Inferior parietal cortex (tissue), 1 donor: ENCODE results near the gene CRYZ.

Source experiments
- DNase-seq: peaks from one replicate; pipeline ENCODE4 v3.0.0-alpha.2; 2016; ENCODE audit errors: extremely low spot score

CRYZ gene

DNA sequence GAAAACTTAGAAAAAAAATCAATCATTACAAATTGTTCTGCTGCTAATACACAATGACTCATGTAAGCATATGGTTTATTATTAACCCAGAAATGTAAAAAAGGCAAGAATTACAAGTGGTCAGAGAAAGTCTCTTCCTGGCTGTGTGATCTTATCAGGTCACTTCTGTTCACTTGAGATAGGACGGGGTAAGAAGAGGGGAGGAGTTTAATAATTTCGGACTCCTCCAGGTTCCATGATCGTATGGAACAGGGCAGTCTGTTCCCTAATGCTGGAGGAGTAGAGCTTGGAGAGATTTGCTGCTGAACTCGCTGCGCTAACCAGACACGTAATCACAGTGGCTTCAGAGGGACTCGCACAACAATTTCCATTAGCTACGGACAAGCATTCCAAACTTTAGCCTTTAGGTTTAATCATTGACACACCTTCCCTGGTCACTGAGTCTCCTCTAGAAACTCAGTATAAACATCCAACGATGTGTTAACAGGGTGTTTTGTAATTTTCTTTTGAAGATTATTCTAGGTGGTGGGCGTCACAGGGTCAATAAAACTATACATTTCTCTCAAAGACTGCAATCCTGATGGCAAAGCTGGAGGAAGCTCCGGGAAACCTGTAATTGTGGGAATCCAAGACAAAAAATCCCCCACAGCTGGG is 1.3 kb downstream of the CRYZ start:
- DNase-seq: no peak

DNA sequence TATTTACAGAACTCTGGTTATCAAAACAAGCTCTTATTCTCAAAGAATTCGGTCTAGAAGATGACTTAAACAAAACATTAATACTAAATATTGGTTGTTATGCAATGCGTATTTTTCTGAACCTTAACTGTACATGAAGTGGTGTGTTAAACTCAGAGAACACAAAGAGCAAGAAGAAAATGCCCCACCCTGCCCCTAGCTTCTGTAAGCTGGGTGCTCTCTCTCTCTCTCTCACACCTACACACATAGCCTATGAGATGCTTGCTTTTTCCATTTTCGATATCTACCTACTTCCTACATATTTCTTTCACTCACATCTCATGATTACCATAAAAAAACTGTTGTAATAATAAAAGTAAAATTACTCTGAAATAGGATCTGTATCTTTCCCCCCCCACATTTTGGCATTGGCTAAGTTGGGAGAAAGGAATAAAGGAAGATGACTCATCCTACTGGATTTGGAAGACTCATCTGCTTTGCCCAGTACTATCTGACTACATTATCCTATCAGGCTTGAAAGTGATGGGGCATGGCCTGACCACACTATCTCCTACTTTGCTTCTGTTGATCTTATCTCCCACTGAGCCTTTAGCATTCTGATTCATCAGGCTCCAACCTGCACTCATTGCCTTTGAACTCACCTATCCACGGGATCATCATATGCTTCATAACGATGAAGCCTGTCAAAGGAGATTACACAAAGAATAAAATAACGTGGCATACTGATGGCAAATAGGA is 2.9 kb downstream of the CRYZ start:
- no peak for DNase-seq

DNA sequence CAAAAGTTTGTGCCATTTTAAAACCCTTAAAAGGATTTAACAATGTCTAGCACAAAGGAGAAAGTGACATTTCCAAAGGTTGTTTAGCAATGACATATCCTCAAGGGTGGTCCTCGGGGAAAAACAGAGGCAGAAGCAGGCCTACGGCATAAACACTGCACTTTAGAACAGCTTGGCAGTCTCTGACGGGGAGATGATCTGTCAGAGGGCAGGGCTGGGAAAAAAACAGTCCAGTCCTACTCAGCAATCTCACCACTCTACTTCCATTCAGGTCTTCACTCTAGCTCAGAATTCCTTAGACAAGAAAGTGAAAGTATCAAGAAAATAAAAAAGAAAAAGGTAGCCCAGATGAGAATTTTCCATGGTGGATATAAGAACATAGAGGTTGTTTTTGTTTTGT is 4.1 kb downstream of the CRYZ start:
- DNase-seq: no peak

DNA sequence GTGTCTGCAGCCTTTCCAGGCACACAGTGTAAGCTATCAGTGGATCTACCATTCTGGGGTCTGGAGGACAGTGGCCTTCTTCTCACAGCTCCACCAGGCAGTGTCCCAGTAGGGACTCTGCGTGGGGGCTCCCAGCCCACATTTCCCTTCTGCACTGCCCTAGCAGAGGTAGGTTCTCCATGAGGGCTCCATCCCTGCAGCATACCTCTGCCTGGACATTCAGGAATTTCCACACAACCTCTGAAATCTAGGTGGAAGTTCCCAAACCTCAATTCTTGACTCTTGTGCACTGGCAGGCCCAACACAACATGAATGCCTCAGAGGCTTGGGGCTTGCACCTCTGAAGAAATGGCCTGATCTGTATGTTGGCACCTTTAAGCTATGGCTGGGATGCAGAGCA is 6.8 kb downstream of the CRYZ start:
- DNase-seq: no peak

DNA sequence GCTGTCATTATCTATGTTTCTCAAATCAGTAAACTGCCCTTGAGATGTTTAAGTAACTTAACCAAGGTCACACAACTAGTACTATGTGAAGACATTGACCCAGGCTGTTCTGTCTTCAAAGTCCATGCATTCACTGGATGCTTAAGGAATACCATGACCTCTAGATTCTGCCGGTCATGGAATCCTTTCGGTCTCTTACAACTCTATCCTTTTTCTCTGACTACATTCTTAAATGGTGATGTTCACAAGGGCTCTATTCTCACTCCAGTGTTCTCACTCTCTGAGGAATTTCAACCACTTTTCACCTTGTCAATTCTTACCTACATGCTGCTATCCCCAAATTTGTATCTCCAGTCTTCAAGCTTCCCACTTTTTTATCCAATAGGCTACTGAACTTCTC is 15.2 kb downstream of the CRYZ start:
- DNase-seq: no peak

DNA sequence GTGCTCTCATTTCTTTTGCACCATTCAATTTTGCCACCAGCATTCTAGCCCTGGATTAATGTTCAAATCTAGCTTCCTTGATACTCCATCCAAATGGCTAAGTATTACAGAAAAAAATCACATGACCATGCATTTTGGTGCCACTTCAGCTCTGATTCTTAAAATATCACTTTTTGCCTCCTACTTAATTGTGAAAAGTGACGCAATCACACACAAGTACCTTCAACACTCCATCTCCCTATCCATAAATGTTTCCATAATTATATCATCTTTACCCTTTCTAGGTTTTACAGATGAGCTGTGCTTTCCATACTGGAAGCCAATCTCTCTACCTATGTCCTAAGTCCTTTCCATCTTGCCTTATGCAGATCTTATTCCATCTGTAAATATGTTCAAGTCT is 16.0 kb downstream of the CRYZ start:
- DNase-seq: no peak

DNA sequence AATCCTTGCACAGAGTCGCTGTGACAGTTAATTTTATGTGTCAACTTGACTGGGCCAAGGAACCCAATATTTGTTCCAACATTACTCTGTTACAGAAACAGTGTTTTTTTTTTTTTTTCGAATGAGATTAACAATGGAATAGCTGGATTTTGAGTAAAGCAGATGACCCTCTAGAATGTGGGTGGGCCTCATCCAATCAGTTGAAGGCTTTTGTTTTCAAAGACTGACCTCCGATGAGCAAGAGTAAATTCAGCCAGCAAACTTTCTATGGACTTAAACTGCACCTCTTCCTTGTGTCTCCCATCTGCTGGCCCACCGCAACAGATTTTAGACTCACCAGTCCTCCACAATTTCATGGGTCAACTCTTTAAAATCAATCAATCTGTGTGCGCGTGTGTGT is 17.0 kb downstream of the CRYZ start:
- DNase-seq: no peak

DNA sequence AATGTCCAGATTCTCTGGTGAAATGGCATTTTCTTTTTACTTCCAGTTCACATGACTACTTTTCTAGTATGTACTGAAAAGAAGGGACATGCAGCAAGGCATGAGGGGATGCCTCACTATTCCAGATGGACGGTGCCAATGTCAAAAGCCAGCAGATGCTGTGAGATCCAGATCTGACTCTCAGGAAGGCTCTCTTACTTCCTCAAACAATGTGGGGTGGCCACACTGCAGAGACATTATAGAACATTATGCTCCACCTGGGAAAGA is 17.7 kb downstream of the CRYZ start:
- no peak for DNase-seq

DNA sequence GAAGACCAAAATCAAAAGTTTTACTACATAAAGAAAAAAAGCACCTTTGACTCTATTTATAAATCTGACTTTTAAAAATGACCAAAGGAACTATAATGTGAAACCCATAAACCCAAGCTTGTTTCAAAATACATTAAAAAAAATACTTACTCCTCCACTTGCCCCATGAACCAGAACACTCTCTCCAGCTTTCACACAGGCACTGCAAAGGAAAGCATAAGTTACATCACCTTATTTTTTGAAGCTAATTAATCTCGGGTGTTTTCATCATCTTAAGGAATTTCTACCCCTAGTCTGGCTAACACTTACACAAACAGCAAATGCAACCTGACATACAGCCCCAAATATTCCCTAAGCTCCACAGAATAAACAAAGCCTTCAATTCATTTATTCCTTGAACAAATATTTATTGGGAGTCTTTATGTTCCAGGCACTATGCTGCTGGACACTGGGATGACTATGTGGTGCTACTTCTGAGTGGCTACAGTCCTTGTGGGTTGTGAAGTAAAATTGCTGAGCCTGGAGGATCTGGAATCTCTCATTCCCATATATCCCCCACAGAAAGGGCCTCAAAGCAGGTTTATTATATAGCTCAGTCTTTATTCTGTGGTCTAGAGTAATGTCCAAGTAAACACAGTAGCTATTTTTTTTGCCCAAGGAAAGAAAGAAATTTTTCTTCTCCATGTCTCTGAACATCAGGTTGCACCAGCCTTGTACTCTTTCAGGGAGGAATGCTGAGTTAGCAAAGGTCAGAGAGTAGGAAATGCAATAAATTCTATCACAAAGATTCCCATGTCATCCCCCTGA is 18.2 kb downstream of the CRYZ start:
- DNase-seq: no peak

DNA sequence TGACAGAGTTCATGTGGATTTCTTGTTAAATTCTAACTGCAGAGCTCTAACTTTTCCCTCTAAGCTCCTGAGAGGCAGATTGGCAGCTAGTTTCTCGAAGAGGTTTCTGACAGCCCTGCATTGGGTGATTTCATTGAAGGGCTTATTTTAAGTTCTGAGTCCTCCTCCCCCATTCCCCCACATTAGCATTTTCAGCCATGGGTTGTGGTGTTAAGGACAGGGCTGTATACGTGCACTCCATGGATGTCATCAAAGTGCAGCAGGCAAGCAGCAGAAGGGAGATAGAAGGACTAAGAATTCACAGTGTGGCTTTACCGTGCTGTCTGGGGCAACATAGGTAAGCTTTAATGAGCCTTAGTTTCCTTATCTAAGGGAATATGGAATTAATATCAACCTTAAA is 19.0 kb downstream of the CRYZ start:
- no peak for DNase-seq

DNA sequence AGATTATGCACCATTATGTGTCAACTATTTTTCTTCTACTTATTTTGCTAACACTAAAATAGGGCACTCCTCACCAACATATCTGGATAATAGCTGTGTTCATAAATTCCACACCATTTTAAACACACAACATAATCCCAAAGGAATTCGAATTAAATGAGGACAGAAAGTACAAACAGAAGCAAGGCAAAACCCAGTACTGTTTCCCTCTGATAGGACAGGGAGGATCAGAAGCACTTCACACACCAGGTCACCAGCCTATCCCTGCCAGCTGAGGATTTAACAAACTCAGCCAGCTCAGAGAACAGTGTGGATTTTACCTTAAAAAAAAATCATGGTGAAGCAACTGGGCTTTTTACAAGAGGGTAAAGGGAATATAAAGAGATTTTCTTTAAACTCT is 20.0 kb downstream of the CRYZ start:
- no peak for DNase-seq

DNA sequence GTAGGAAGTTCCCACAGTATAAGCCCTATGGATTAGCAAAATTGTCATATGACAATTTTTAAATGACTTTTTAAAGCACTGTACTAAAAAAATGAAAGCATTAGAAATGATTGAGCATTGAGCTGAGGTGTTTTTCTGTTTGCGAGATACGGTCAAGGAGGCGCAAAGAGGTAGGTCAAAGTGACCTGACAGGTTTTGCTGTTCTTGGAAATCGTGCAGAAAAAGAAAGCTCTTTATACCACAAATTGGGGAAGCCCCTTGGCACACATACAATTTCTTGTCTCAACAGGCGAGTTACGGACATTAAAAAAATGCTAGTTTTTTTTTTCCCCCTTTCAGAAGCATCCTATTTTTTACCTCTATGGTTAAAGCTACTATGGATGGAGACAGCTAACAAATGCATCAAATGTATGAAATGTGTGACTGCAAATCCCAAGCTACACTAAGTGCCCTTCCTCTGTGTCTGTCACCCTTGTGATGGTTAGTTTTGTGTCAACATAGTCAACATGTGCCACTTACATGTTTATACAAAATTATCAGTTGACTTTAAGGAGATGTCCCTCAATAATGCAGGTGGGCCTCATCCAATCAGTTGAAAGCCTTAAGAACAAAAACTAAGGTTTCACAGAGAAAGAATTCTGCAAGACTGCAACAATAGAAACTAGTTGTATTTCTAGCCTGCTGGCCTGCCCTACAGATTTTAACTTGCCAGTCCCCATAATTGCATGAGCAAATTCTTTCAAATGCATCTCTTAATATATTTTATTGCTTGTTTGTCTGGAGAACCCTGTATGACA is 29.3 kb downstream of the CRYZ start:
- no peak for DNase-seq

DNA sequence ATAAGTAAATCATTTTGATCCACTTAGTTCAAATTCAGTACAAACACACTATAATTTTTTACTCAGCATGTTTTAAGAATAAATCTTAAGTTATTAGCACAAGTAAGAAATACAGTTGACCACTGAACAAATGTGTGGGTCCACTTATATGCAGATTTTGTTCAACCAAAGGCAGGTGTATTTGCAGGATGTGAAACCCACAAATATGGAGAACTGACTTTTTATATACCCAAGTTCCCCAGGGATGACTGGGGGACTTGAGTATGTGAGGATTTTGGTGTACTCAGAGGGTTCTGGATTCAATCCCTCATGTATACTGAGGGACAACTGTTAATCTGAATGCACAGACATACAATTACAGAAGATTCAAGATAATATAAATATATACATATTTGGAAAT is 33.5 kb downstream of the CRYZ start:
- no peak for DNase-seq

DNA sequence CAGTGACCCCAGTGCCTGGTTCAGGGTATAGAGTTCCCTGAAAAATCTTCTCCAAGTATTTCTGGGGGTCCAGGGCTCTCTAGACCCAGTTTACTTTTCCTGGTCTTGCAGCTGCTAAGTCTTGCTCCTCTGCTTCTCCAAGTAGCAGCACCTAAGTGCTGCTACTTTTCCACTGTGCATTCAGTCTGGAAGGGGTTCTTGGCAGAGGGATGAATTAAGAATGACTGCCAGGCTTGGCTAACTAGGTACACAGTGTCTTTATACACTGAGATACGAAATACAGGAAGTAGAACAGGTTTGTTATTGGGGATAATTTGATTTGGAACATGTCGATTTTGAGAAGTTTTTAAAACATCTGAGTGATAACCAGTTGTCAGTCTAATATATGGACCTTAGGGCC is 35.0 kb downstream of the CRYZ start:
- no peak for DNase-seq

DNA sequence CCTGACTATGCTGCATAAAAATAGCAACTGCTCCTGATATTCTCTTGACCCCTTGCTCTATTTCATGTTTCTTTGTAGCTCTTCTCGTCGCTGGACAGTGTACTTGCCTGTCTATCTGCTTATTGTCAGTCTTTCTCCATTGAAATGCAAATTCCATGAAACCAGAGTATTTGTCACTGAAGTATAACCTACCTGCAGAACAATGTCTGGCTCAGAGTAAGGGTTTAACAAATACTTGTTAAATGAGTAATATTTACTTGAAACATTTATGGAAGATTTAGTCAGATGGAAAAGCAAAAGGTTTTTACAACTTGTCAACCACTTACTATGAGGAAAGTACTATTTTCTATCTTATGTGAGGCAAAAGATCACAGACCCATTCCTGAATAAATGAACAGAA is 39.4 kb downstream of the CRYZ start:
- DNase-seq: no peak

DNA sequence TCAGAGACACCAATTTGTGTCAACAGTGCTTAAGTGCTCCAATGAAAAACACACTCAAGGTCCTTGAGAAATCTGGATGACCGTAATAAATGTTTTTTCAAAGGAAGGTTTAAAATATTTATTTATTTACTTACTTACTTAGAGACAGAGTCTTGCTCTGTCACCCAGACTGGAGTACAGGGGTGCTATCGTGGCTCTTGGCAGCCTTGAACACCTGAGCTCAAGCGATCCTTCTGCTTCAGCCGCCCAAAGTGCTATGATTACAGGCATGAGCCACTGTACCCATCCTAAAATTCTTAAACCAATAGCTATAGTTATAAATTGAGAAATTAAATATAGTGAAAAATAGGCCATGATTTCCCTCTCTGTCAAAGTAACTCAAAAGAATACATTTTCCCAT is 41.9 kb downstream of the CRYZ start:
- DNase-seq: no peak

DNA sequence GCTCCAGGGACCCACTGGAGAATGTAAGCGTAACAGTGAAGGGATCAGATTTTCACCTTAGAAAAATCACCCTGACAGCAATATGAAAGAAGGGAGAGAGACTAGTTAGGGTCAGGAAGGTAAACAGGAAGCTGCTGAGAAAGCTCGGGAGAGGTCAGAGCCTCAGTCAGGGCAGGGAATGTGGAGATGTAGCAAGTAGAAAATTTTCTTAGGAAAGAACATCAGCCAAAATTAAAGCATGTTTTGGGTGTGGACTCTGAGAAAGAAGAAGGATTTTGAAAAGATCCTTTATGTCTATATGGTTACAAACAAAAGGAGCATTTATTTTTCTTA is 42.5 kb downstream of the CRYZ start:
- DNase-seq: no peak

DNA sequence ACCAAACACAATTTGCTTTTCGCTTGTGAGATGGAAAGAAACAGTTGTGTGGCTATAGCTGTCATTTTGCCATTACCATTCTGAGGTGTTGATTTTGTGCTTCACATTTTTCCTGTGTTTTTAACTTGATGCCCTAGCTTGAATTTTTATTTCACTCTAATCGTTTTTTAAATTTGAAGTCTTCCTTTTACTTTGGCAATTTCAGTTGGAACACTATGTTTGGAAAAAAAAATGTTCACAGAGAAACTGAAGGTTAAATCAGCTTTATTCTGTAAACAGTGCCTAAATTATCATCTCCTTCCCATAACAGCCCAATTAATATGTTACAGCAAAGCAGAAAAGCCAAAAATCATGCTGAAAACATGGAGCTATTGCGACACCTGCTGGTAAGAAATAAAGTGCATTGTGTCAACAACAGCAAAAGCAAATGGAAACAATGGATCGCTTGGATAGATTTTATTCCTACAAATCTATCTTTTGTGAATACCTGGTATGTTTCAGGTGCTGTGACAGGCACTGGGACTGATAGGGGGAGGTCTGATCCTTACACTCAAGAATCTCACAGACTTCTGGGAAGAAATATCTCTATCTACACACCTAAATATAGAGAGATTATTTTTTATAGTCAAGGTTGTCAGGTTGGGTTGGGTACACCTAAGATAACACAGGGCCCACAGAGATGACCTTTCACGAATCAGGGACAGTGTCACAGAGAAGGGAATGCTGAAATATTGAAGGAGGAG is 43.1 kb downstream of the CRYZ start:
- DNase-seq: peak; percentile 94

DNA sequence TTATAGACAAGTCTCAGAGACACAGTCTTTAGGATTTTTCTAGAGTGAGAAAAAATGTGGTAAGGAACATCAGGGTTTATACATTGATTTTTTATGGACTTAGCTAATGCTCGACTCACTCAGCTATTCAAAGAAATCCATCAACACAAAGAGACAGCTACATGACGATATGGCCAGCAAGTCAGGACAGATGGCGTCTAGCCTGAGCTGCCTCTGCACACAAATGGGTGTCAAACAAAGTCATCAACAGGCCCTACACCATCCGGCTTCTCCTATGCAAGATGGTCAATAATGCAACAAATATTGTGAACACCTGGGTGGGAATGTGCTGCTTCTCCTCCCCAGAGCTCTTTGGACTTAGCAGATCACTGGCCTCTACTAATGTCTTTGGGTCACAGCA is 45.9 kb downstream of the CRYZ start:
- DNase-seq: no peak

DNA sequence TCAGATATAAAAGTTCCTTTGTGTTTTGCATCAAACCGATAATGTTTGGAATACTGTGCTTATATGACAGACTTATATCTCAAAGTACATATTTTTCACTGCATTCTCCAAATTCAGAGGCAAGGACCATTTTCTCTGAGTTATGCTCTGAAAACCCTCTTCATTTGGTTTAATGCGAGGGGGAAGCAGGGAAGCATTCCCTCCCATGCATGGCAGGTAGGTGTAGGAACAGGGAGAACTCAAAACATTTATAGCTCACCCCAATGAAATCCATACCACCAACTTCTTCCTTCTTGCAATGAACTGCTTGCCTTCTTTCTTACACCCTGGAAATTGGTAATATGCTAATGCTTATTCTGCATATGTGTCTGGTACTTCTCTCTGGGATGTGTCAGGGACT is 48.5 kb downstream of the CRYZ start:
- no peak for DNase-seq

DNA sequence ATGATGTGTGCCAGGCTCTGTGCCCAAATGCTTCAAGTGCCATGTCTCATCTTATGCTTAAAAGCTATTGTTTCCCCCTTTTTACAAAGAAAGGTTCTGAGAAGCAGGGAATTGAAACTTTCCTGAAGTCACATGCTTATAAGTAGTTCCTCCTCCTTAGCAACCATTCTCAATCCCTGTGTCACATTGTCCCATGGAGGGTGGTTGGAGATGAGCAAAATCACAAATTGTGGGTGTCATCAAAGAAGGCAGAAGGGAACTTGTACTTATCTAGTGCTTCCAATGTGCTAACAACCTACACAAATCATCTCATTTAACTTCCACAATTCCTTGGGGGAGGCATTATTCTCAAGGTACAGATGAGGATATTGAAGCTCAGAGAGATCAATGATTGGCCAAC is 49.2 kb downstream of the CRYZ start:
- DNase-seq: no peak

DNA sequence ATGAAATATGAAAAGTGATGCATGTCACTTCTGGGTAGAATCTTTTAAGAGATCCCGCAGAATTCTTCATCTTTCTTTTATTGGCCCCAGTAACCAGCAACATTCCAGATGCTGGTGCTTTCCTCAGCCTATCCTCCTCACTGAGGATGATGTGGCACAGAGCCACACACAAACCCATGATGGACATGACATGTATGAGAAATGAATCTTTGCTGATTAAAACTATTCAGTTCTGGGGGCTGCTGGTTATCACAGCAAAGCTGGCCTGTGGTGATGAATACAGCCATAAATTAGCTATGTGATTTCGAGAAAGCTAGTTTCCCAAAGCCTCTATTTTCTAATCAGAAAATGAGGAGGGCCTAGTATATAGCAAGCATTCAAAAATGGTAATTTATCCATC is 51.0 kb downstream of the CRYZ start:
- no peak for DNase-seq
